Central memory CD4-positive, alpha-beta T cell (primary cell): ENCODE measurements around the gene BCR.

Experiments
- DNase-seq: peaks from one replicate; pipeline ENCODE4 v3.0.0; 2022

Gene BCR

GRCh38 chr22:23232094-23232905, 52.0 kb downstream of the BCR start:
- no peak for DNase-seq

DNA sequence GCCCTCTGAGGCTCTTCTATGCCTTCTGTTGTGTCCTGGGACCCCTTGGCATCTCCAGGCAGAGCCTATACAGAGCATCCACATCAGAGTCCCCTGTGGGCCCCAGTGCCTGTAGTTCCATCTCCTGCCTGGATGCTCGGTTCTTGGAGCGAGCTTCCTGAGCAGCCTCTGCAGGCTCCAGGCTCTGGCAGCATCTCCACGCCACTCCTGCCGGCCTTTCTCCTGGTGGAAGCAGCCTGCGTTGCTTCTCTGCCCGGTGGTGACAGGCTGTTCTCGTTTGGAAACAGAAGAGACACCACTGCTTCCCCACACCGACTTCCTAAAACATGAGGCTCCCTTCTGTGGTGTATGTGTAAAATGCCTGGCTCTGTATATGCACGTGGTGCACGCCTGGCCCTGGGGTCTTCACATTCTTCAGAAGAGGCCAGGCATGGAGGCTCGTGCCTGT, 52.8 kb downstream of the BCR start:
- DNase-seq, result no peak

DNA sequence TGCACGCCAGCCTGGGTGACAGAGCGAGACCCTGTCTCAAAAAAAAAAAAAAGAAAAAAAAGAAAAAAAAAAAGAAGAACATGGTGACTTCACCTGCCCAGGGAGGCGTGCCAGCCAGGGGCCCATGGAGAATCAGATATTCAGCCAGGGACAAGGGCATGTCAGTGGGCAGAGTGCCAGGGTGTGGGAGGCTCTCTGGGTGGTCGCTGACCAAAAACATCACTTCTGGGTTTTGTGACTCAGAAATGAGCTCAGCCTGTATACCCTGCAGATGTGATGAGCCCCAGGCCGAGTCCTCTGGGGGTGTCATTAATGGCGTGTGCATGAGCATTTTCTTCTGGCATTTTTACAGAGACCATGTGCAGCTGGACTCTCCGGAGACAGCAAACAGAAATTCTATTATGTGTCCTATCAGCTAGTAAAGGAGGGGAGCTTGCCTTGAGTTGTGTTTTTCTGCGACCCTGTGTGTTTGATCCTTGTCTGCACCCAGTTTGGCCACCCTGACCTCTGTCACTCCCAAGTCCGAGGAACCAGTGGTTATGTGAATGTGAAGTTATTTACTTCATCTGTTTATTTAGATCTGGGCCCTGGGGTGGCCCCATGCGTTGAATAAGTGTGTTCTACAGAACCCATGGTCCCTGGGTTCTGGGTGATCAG, 53.6 kb downstream of the BCR start:
- no peak for DNase-seq

GRCh38 chr22:23234409-23235161, 54.3 kb downstream of the BCR start:
- DNase-seq, result no peak

- DNase-seq, result no peak
Observed at GRCh38 chr22:23235425-23235824, 55.1 kb downstream of the BCR start.

- no peak for DNase-seq
Observed at GRCh38 chr22:23236026-23236425, 55.7 kb downstream of the BCR start.

GRCh38 chr22:23236440-23237184, 56.3 kb downstream of the BCR start:
- DNase-seq, result no peak

- DNase-seq, result no peak
Observed at GRCh38 chr22:23237201-23237798, 57.0 kb downstream of the BCR start.

GRCh38 chr22:23237841-23238240, 57.5 kb downstream of the BCR start:
- no peak for DNase-seq

- DNase-seq, result no peak
Observed at GRCh38 chr22:23238707-23239106, 58.4 kb downstream of the BCR start.

- no peak for DNase-seq
Observed at GRCh38 chr22:23239429-23239828, 59.1 kb downstream of the BCR start.

DNA sequence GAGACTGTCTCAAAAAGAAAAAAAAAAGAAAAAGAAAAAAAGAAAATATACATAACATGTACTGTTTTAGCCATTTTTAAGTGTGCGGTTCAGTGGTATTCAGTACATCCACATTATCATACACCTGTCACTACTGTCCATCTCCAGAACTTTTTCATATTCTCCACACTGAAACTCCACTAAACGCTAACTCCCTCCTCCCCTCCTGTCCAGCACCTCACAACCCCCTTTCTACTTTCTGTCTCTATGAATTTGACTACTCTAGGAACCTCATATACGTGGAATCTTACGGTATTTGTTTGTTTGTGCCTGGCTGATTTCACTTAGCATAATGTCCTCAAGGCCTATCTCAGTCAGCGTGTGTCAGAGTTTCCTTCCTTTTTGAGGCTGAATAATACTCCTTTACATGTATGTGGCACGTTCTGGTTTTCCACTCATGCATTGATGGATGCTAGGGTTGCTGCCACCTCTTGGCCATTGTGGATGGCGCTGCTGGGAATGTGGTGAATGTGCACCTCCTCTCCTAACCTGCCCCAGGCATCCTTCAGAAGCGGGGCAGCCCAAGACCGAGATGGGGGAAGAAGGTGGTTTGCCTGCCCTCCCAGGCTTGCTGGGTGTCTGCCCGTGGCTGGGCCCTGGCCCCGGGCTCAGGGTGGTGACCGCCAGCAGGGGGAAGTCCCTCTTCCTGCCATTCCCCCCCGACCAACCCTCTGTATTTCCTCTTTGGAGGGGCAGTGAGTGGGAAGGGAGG, 60.5 kb downstream of the BCR start:
- no peak for DNase-seq

DNA sequence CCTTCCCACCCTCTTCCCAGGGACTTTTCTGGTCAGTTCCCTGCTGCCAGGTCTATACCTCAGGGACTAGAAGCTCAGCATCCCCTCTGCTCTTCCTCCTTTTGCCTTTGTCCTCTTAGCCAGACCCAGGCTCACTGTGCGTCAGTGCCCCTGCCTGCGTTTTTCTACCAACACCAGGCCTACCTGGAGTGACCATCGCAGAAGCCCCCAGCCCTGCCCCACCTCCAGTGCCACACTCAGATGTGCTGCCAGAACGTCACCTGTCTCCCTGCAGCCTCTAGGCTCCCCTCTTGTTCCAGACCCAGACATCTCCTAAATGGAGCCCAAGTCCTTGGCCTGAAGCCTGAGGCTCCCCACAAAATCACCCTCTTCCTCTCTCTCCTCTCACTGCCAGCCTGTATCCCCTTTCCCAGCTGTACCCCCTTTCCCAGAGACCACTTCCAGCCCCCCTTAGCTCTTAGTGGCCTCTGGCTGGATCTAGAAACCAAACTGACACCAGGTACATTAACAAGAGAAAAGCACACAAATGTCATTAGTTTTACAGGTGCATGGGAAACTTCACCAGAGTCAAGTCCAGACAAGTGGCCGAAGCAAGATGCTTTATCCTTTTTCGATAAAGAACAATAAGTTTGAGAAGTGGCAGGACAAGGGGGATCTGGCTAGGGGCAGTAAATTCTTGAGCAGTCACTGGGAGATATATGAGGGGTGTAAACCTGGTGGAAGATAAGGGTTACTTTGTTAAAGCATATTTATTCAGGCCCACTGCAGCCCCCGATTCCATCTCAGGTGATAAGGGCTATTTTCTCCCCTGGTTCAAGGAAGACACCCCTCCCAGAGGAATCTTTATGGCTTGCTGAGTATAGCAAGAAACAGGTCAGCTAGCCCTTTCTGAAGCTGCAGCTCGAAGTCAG, 61.5 kb downstream of the BCR start:
- DNase-seq, result no peak

DNA sequence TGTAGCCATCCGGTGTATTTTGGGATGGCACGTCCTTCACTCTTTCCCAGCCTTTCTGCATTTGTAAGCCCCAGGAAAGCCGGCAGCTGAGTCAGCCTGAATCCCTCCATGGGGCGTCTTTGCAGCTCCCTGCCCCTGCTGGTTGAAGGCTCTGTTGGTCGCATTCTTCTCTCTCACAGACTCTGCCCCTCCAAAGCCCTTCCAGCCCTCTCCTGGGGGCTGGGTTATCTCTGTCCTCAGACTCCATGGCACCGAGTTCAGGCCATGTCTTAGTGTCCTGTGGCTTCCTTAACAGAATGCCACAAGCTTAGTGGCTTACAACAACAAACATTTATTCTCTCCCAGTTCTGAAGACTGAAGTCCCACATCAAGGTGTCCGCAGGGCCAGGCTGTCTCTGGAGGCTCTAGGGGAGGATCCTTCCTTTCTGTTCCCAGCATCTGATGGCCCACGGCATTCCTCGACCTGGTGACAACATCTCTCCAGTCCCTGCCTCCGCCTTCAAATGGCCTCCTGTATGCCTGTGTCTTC, 62.2 kb downstream of the BCR start:
- DNase-seq, result no peak

- peak; percentile 82 for DNase-seq
Observed at GRCh38 chr22:23243006-23243573, 62.8 kb downstream of the BCR start.

GRCh38 chr22:23243859-23244689, 63.8 kb downstream of the BCR start:
- no peak for DNase-seq

DNA sequence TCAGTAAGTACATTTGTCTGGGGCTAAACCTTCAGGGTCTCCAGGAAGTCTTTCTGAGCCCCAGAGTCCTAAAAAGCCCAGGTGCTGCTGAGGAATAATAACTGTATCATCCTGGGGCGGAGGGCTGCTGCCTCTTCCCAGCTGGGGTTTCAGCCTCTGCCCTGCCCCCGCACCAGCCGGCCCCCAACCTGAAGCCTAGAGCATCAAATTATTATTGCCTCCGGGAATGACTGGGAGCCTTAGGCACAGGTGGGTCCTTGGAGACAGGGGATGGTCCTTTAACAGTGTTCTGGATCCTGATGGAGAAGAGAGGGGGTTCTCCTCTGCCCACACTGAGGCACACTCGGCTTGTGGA, 64.4 kb downstream of the BCR start:
- DNase-seq, result no peak

DNA sequence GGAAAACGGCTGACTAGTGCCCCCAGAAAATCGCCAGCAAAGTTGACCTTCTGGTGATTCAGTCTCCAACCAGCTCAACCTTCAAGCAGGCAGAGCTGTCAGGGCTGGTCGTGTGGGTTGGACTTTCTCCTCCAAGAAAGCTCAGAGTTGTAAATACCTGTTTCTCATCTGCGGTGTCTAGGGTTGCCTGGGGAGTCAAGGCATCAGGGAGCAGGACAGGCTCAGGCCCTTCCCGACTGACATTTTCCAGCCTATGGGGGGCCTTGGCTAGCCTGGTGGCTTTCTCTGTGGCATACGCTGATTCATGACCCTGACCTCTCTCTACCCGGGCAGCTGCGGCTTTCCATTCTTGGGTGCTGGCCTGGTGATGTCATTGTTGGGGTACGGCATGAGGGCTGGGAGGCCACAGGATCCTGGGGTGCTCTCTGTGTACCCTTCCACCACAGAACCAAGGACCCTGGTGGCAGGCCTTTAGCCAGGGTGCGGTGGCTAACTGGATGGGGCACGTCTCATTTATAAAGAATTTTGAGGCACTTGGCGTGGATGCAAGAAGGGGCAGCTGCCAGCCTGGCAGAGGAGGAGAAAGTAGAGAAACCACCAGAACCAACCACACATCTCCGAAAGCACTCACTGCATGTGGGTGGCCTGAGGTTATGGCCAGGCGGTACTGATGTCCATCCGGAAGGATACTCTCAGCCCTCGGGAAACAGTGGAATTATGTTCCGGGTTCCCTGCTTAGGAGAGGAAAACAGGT, 64.9 kb downstream of the BCR start:
- DNase-seq, result no peak
